ENCODE data around the gene KCNIP1. TPM values are rescaled to one million over a fixed set of nuclear protein-coding genes. Genes with fewer than 3 reads are reported as not detected.

Gene KCNIP1
- under 1 TPM; 0.09 to 0.79 (median 0.18) TPM for polyA plus RNA-seq

DNA sequence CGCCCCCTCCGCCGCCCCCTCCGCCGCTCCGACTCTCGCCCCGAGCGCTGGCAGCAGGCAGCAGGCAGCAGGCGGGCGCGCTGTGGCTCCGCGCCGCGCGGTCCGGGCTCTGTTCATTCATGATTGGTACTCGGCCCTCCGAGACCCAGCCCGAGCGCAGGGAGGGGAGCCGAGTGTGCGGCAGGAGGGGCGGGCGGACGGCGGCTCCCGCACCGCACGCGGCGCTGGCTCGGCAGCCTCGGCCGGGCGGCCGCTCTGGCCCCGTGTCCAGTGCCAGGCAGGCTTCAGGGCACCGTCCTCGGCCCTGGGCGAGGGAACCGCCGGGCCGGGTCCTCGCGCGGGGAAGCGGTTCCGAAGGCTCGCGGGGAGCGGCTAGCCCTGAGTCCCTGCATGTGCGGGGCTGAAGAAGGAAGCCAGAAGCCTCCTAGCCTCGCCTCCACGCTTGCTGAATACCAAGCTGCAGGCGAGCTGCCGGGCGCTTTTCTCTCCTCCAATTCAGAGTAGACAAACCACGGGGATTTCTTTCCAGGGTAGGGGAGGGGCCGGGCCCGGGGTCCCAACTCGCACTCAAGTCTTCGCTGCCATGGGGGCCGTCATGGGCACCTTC is at the start of gene KCNIP1:
Gene KCNIP1 (plus strand): TSS at position 31 of the 607 bp plus-strand sequence.
- WGBS, 3 donors: 4 to 6% (median 5%) methylated on average over 50 to 65 of the region's 65 CpGs
- no peak within 1 kb of the TSS for H3K27ac ChIP-seq (ENCODE audit: low read depth, low read length)

DNA sequence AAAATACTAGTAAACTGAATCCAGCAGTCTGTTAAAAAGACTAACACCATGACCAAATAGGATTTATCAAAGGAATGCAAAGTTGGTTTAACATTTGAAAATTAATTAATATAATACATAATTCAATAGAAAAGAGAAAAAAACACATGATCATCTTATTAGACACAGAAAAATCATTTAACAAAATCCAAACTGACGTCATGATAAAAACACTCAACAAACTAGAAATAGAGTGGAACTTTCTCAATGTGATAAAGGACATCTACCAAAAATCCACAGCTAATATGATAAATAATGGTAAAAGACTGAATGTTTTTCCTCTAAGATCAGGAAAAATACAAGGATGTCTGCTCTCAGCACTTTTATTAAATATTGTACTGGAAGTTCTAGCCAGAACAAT is 40.4 kb upstream of the KCNIP1 start:
- no peak overlapping the region for H3K27ac ChIP-seq (ENCODE audit: low read depth, low read length)
- 60 to 87% (median 86%) methylated on average over 1 of the region's 1 CpG for WGBS, 3 donors

DNA sequence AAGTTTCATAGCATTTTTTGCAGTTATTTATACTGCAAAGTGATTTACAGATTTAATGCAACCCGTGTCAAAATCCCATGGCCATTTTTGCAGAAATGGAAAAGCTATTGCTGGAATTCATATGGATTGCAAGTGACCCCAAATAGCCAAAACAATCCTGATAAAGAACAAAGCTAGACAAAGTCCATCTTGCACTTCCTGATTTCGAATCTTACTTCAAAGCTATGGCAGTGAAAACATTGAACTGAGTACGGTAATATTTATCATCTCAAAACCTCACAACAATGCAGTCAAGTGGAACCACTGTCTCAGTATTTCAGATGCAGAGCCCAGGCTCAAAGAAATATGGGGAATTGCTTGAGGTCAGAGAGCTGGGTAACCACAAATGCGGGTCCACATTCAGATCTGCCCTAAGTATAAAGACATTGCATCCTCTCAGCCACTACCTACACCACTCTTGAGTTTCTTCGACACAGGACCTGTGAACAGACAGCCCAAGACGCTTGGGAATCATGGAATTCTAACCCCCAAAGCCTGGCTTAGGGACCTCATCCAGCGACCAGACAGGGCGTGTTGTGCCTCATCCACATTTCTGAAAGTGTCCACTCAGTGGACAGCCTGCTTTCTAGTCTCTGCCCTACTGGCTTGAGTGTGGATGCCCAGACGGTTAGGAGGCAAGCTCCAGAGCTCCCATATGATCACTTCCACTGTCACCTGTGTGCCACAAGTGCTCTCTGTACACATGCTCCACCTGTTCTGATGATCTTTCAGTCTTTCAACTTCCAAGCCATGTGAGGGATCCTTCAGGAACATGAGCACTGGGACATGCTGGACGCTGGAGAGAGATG is 39.3 kb upstream of the KCNIP1 start:
- no peak overlapping the region for H3K27ac ChIP-seq (ENCODE audit: low read depth, low read length)
- WGBS, 3 donors: 56 to 79% (median 78%) methylated on average over 10 of the region's 10 CpGs

DNA sequence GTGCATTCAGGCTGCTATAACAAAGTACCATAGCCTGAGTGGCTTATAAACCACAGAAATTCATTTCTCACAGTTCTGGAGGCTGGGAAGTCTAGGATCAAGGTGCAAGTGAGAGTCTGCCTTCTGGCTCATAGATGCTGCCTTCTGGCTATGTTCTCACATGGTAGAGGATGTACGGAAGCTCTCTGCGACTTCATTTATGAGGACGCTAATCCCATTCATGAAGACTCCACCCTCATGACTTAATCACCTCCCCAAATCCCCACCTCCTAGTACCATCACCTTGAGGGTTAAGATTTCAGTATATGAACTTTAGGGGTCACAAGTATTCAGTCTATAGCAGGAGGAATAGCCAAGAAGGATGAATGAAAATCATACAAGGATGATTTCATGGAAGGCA is 37.3 kb upstream of the KCNIP1 start:
- WGBS, 3 donors: 87 to 99% (median 94%) methylated on average over 3 of the region's 3 CpGs

GRCh38 chr5:170466988-170467707 is 36.7 kb upstream of the KCNIP1 start:
- no peak overlapping the region for H3K27ac ChIP-seq (ENCODE audit: low read depth, low read length)
- 72 to 79% (median 73%) methylated on average over 13 of the region's 13 CpGs for WGBS, 3 donors

More for the DNA sequence above, 37.3 kb upstream of the KCNIP1 start:
- no peak overlapping the region for H3K27ac ChIP-seq (ENCODE audit: low read depth, low read length)

- WGBS, 3 donors: 81 to 94% (median 90%) methylated on average over 7 of the region's 7 CpGs
Measured at GRCh38 chr5:170468633-170469285, 35.1 kb upstream of the KCNIP1 start.

DNA sequence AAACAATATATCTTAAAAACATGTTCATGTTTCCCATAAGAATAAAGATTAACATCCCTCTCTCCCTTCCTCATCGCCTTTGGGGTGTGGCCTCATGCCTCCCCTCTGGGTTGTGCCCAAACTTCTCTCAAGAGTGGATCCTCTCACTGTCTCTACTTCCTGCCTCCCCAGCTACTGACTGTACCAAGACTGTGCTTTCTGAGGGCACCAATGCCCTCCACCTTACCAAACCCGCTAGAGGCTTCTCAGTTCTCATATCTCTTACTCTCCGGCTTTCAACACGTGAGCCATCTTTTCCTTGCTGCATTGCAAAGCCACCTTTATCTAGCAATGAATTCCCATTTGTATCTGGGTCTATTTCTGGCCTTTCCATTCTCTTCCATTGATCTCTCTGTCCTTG is 34.4 kb upstream of the KCNIP1 start:
- no peak overlapping the region for H3K27ac ChIP-seq (ENCODE audit: low read depth, low read length)
- WGBS, 3 donors: 84 to 93% (median 92%) methylated on average over 4 of the region's 4 CpGs

More at GRCh38 chr5:170468633-170469285, 35.1 kb upstream of the KCNIP1 start:
- H3K27ac ChIP-seq (ENCODE audit: low read depth, low read length): no peak overlapping the region

DNA sequence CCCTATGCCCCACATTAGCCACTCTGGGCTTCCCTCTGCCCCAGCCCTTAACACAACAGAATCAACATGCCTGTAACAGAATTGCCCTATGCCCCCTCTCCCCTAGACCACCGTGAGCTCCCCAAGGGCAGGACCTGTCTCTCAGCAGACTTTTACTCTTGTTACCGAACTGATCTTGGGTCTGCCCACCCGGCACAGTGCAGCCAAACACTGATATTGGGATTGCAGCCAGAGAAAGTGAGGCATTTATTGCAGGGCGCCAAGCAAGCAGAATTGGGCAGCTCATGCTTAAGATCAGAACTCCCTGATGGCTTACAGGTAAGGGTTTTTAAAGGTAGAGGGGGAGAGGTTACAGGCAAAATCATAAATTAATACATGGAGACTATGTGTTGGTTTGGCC is 33.5 kb upstream of the KCNIP1 start:
- H3K27ac ChIP-seq (ENCODE audit: low read depth, low read length): no peak overlapping the region
- WGBS, 3 donors: 81 to 94% (median 90%) methylated on average over 4 of the region's 4 CpGs

DNA sequence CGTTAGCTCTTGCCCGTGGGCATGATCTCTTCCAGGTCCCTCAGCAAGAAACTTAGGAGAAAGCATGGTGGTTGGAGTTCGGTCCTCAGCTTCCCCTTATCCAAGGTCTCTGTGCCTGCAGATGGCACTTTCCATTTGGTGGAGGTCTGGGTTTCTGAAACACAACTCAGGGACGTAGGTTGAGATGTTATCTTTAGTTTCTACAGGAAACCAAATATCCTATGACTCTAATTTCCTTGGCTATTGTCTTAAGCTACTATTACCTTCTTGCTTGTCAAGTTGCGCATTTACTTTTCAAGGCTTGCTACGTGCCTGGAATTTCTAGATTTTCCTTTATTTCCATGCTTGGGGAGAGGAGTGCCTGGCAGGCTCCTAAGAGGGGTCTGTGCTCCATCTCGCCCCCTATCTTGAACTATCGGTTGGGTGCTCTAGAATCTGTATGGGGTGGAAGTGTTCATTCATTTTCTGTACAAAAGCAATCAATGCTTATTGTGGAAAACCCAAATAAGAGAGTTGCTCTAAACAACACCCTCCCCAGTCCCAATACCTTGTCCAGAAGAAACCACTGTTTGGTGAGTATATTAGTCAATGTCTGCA is 32.9 kb upstream of the KCNIP1 start:
- 72 to 79% (median 76%) methylated on average over 8 of the region's 8 CpGs for WGBS, 3 donors
- H3K27ac ChIP-seq (ENCODE audit: low read depth, low read length): no peak overlapping the region

GRCh38 chr5:170471551-170472178 is 32.2 kb upstream of the KCNIP1 start:
- WGBS, 3 donors: 59 to 67% (median 67%) methylated on average over 8 of the region's 8 CpGs
- H3K27ac ChIP-seq (ENCODE audit: low read depth, low read length): no peak overlapping the region

DNA sequence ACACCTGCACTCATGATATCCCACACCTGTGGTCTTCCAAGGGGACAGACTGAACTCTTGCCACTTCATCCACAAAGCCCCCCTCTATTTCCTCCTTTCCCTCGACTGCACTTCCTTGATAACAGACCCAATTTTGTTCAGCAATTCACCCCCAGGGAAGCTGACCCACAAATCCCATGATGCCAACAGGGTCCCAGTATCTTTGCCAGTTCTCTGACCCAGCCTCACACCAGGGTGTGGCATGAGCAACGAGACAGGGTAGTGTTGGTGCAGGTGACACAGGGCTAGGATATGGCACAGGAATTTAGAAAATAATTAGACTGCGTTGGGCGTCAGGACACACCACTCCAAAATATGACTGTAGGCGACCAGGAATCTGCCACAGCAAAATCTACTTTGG is 30.2 kb upstream of the KCNIP1 start:
- 50 to 52% (median 52%) methylated on average over 5 of the region's 5 CpGs for WGBS, 3 donors
- no peak overlapping the region for H3K27ac ChIP-seq (ENCODE audit: low read depth, low read length)

DNA sequence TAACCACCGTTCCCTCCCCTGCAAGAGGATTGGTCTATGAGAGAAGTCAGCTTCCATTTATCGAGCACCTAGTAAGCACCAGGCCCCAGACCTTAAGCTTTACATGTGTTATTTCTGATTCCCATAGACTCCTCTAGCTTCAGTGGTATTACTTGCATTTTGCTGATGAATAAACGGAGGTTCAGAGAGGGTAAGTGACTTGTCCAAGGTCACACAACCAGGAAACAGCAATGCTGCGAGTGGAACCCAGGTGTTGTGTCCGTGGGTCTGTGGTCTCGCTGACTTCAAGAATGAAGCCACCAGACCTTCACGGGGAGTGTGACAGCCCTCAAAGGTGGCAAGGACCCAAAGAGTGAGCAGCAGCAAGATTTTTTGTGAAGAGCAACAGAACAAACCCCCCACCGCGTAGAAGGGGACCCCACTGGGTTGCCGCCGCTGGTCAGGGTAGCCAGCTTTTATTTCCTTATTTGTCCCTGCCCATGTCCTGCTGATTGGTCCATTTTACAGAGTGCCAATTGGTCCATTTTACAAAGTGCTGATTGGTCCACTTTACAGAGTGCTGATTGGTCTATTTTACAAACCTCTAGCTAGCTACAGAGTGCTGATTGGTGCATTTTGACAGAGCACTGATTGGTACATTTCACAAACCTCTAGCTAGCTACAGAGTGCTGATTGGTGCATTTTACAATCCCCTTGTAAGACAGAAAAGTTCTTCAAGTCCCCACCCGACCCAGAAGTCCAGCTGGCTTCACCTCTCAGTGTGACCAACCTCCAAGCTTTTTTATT is 29.1 kb upstream of the KCNIP1 start:
- WGBS, 3 donors: 85 to 93% (median 88%) methylated on average over 12 of the region's 12 CpGs
- no peak overlapping the region for H3K27ac ChIP-seq (ENCODE audit: low read depth, low read length)

- H3K27ac ChIP-seq (ENCODE audit: low read depth, low read length): no peak overlapping the region
- 41 to 77% (median 50%) methylated on average over 6 of the region's 6 CpGs for WGBS, 3 donors
Measured at GRCh38 chr5:170475294-170476000, 28.4 kb upstream of the KCNIP1 start.

- H3K27ac ChIP-seq (ENCODE audit: low read depth, low read length): no peak overlapping the region
- 85 to 95% (median 93%) methylated on average over 3 of the region's 3 CpGs for WGBS, 3 donors
Measured at GRCh38 chr5:170476704-170477103, 27.1 kb upstream of the KCNIP1 start.

DNA sequence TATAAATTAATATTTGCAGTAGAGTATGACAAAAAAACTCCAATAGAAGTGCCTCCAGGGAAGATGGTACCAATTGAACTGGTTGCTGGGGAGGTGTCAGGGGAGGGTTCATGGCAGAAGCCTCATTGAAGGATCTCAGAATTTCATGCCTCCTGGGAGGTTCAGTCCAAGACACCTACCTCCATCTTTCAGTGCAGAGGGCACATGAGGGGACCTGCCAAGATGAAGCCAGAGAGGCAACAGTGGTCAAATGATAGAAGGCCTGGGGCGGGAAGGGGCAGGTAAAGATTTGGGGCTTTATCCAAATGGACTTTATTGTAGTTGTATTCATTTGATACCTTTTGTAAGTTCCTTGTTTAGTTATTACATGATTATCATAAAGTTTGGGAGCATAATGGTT is 25.9 kb upstream of the KCNIP1 start:
- WGBS, 3 donors: 92 to 100% (median 100%) methylated on average over 1 of the region's 1 CpG
- no peak overlapping the region for H3K27ac ChIP-seq (ENCODE audit: low read depth, low read length)

DNA sequence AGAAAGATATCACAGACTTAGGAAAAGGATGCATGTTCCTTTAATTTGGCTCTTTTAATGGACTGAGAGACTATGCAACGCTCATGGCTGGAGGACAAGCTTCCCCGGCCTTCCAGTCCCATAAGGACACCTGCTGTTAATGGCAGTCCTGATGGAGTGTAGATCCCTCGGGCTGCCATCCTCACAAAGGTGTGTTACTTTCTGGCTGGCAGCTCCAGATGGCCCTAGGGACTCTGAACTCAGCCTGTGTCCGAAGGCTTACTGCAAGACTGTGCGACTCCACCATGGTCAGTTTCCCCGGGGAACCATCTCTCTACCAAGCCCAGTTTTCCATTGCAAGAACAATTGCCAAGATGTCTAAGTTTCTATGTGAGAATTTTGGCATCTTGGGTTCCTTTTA is 25.5 kb upstream of the KCNIP1 start:
- 79 to 87% (median 86%) methylated on average over 6 of the region's 6 CpGs for WGBS, 3 donors
- H3K27ac ChIP-seq (ENCODE audit: low read depth, low read length): no peak overlapping the region

DNA sequence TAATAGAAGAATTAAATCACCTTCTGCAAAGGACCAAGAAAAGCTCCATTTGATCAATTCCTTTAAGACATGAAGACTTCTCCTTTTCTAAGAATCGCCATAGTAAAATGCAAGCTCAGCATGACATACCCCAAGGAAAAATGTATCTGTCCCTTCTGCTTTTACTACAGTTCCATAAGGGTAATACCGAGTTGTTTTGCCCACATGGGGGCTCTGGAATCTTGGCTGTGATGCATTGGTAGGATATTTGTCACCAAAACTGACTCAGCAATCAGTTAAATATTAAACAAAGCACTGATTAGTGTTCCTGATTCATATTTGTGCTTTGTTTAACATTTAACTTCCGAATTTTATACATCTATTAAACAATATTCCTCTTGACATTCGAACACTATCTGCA is 24.3 kb upstream of the KCNIP1 start:
- H3K27ac ChIP-seq (ENCODE audit: low read depth, low read length): no peak overlapping the region
- WGBS, 3 donors: 28 to 62% (median 56%) methylated on average over 4 of the region's 4 CpGs

All from adipose tissue (tissue), 3 donors.